Lower leg skin (tissue), 3 donors: ENCODE measurements around the gene CPD.

Source experiments
- POLR2A ChIP-seq, 2 donors: fragments of 450-650 bp; IDR thresholded peaks; one replicate each; pipeline ENCODE4 v1.6.1; 2016 to 2017; ENCODE audit warnings: antibody characterized with exemption in 2 of 2, mild to moderate bottlenecking in 1 of 2, moderate library complexity in 1 of 2
- TF ChIP-seq, protein P1 (sequence below), 3 donors: fragments of 450-650 bp; IDR thresholded peaks; one replicate each; pipeline ENCODE4 v1.5.1; 2016; ENCODE audit warnings: antibody characterized with exemption in 3 of 3, mild to moderate bottlenecking in 3 of 3, moderate library complexity in 2 of 3

DNA sequence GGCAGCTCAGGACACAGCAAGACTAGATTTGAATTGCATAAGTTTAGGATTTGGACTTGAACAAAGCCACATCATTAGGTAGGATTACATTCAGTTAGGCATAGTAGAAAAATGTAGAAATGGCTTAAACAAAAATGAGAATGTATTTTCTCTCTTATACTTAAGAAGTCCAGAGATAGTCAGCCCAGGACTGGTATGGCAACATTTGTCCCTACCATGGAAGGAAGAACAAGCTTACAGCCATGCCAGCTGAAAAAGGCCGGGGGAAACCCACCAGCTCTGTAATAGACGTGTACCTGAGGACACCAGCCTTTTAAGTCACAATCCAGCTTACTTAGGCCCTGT is 33.7 kb upstream of the CPD start:
- TF ChIP-seq, protein P1, sequence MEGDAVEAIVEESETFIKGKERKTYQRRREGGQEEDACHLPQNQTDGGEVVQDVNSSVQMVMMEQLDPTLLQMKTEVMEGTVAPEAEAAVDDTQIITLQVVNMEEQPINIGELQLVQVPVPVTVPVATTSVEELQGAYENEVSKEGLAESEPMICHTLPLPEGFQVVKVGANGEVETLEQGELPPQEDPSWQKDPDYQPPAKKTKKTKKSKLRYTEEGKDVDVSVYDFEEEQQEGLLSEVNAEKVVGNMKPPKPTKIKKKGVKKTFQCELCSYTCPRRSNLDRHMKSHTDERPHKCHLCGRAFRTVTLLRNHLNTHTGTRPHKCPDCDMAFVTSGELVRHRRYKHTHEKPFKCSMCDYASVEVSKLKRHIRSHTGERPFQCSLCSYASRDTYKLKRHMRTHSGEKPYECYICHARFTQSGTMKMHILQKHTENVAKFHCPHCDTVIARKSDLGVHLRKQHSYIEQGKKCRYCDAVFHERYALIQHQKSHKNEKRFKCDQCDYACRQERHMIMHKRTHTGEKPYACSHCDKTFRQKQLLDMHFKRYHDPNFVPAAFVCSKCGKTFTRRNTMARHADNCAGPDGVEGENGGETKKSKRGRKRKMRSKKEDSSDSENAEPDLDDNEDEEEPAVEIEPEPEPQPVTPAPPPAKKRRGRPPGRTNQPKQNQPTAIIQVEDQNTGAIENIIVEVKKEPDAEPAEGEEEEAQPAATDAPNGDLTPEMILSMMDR (IDR thresholded peaks at IDR 0.05): no peak
- TF ChIP-seq POLR2A (IDR thresholded peaks at IDR 0.05): no peak
